ENCODE results near the gene SMIM31.

The SMIM31 gene

DNA sequence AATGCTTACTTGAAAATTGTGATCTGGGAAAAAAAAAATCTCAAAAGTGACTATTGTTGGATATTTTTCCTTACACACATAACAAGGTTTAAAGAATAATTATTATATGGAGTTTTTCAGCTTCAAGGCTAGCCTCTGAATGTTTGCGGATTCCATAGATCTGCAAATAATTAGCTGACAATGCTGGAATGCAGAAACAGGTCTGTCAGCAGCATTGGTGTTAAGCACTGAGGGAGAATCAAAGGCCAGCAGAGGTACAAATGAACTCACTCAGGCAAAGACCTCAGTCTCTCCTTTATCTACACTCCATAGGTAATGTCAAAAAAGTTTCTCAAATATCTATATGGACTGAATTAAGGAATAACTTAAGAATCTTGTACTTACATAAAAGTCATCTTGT, 35.1 kb downstream of the SMIM31 start:
- DNase-seq = no peak

DNA sequence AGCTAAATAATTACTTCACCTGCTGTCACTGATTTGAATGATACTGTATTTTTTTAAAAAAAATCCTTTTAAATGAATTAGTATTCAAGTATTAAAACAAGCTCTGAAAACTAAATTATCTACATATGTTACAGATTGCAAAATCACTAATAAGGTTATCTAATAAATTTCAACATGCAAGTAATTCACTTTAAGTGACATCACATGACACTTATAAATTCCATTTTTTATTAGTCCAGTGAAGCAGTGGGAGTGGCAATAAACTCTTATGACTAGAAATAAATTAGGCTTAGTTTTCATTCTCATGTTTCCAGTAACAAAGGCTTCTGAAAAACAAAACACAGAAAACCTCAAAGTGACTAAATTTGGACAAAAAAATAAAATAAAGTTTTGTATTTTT, 36.3 kb downstream of the SMIM31 start:
- DNase-seq = no peak

DNA sequence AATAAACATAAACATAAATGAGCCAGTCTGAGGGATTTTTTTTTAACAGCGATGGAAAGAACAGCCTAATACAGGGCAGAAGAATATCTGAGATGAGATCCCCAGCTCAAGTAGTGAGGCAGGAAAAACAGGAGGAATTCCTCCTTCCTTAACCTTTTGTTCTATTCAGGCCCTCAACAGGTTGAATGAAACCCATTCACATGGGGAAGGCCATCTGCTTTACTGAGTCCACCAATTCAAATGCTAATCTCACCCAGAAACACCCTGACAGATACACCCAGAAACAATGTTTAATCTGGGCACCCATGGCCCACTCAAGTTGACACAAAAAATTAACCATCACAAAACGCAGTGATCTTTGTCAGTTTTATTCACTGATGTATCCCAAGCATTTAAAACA, 45.5 kb downstream of the SMIM31 start:
- no peak for DNase-seq

DNA sequence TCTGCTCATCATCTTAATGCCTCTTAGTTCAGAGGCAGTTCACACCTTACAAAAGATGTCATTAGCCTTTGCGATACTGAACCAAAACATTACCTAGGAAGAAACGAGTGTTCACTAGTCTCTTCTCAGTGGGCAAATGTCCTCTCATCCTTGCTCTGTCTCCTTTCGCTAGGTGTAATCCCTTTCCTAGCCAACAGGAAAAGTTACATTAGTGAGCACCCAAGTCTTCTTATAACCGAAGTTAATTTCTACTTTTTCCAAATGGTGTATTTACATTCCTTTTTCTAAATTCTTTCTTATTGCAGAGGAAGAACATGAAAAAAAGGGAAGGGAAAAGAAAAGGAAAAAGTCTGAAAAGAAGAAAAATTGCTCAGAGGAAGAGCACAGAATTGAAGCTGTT, 46.9 kb downstream of the SMIM31 start:
- DNase-seq = no peak

DNA sequence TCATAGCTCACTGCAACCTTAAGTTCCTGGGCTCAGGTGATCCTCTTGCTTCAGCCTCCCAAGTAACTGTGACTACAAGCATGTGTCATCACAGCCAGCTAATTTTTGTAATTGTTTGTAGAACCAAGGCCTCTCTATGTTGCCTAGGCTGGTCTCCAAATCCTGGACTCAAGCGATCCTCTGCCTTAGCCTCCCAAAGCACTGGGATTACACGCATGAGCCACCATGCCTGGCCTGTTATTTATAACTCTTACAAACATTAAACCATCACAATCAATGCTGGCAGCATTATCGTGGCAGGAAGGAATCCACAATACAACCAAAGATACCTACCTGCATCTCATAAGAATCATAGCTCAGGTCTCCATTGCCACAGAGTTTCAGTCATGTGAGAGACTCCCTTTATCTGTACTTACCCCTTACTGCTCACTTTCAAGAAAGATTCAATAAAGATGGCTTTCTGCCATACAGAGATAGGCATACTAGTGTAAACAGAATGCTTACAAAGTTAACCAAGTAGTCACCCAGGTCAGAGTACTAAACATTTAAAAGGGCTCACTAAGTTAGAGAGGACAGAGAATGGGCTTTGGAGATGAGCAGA, 48.5 kb downstream of the SMIM31 start:
- no peak for DNase-seq

DNA sequence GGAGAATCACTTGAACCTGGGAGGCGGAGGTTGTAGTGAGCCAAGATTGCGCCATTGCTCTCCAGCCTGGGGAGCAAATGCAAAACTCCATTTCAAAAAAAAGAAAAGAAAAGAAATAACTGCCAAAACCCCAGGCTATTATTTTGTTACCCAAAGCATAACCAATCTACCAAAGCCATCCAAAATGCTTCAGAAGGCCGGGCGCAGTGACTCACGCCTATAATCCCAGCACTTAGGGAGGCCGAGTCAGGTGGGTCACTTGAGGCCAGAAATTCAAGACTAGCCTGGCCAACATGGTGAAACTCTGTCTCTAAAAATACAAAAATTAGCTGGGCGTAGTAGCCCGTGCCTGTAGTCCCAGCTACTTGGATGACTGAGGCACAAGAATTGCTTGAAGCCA, 49.8 kb downstream of the SMIM31 start:
- no peak for DNase-seq

DNA sequence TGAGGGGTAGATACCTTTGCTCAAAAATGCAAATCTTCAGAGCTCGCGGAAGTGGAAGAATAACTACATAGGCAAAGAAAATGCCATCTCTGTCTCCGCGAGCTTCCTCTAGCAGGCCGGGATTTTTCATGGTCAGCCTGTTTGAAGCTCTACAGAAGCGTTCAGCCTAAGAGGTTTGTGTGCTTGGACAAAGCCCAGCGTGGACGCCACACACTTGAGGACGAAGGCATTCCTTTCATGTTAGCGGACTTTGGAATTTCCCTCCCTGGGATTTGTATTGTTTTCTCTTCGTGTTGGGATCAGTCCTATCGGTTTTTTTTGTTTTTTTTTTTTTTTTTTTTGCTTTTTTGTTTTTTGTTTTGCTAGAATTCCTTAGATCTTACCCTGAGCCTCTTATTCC, 53.7 kb downstream of the SMIM31 start:
- no peak for DNase-seq

DNA sequence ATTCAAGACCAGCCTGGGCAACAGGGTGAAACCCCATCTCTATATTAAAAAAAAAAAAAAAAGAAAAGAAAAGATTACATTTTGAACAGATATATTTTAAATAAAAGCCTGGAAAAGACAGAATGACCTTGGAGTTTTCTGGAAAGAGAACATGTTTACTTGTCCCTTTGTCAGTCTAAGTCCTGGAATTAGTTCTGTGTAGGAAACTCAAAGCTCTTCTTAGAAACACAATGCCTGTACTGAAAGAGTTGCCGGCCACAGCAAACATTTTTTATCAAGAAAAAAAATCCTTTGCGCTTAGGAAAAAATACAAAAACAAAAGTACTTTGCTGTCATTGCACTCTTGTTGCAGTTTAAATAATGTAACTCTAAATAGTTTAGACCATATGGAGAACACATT, 59.6 kb downstream of the SMIM31 start:
- DNase-seq = no peak

DNA sequence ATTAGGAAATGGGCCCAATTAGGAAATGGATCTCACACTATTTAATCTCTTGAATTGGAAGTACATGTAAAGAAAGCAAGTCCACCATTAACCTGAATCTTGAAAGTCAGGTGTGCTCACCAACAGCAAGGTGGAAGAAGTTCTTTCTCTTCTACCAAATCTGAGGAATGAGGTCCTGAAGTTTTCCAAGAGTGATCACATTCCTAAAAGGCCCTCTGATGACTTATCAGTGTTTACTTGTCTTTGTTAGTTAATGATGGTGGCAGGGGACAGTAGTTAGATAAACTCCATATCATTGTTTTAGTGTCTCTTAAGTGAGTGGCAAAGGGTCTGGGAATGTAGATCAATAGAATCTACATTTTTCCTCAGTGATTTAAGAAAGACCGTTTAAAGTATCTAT, 61.8 kb downstream of the SMIM31 start:
- no peak for DNase-seq

DNA sequence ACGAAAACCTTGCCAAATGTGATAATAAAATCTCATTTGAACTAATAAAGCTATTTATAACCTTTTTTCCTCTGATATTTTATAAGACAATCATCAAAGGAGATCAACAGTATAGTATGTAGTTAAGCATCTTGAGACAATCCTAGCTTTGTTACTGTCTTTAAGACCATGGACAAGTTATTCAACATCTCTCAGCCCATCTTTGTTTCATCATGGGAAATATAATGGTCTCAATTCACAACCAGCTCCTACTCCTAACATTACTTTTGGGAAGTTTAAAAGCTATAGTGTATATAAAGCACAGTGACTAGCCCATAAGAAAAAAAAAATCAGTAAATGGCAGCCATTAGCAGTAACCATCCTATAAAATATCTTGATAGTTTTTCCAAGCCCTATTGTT, 65.4 kb downstream of the SMIM31 start:
- no peak for DNase-seq

DNA sequence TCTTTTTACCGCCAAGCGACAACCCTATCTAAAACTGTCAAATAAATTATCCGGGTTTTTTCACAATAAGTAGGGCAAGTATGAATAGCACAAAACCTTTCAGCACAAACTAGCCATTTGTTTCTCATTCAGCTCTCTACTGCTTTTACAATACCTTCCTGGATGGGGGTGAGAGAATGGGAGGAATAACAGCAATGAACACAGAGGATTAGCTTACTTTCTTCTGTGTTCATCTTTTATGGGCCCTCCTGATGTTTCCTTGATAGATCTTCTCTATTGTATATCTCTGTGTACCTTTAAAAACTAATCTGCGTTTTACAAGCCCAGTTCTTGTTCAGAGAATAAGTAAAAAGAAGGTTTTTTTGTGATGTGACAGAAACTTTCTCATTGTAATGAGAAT, 67.8 kb downstream of the SMIM31 start:
- no peak for DNase-seq

DNA sequence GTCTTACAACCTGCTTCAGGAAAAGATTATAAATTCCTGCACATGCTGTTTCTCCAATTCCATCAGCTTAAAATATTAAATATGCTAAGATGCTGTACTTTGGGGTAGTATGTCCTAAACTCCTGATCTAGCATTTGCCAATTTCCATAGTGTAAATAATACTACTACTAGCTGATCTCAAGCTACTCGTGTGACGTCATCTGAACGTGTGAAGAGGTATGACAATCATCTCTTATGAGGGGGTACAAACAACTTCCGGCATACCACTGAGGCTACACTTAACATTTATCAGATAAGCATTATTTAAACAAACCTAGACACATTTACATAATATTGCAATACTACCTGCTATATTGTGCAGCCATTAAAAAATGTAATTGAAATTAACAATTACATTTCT, 70.7 kb downstream of the SMIM31 start:
- DNase-seq = no peak

DNA sequence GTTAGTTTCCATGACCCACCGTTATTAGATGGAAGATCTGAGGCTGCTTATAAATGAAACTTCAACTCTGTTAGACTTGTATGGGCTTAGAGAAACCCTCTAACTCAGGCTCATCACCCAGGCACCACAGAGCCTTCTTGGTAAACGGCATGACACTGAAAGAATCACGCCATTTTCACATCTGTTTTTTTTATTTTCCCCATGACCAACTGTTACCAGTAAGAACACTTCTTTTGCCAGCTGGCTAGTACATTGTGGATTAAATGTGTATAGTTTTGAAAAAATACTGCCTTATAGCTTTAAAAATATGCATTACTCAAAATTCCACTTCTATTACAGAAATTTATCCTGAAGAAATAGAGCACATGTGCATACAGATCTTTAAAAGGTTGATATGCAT, 75.0 kb downstream of the SMIM31 start:
- no peak for DNase-seq

DNA sequence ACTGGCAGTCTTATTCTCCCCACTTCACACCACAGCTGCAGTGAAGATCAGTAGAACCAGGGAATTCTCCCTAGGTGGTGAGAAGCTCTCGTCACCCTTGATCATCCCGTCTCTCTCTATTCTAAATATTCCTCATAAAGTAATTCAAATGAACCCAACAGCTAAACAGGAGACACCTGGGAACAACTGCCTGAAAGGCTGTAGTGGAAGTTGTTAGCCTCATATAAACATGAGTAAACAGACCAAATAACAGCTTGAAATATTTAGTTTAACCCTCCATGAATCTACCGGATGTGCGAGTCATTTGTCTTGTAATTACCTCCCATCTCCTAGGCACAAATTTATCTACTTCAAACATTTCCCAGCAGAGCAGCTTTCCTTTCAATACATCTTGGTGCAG, 92.6 kb downstream of the SMIM31 start:
- DNase-seq = no peak

DNA sequence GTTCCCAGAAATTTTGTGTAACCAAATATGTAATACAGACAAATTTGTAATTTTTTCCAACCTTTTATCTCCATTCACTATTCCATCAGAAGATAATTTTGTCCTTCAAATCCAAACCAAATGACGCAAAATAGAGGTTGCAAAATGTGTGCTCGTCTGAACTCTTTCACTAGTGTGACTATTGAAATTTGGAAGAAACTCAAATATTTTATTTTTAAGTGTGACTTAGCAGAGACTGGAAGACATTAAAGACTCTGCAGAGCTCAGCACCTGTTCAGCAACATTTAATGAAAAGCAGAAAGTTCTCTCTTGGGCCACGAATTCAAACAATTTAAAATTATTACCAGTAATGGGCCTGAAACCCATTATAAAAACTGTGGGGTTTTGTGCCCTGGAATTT, 93.1 kb downstream of the SMIM31 start:
- DNase-seq = no peak

DNA sequence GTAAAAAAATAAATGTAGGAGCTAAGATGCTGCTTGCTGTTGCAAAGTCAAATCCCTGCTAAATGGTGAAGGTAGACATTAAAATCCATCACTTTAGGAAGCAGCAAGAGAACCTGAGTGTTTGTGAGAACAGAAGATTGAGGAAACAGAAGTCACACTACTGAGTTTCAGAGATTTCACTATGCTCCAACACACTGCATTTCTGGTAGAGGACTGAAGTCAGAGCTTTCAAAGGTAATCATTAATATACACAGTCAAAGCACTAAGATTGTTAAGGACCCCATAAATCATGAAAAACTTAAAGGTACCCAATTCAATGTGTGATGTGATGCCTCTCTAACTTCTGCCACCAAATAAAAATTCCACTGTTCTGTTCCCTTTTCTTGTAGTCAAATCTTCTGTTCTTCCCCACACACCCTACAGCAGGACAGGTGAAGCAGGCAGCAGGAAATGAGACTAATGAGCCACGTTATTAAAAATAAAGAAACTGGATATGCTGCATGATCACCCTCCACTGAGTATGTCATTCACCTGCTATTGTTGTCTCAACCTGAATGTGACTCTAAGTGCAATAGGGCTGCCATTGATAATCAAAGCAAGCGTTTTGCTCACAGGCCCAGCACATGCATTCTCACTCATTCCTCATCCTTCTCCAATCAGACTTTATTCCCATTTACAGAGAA, 94.2 kb downstream of the SMIM31 start:
- DNase-seq = no peak
